Stimulated activated naive CD4-positive, alpha-beta T cell treated with Interleukin-2 at 50 U/mL for 16 hours (primary cell): ENCODE data around the gene NGF.
"Not testable (repeated sequence)": the region's sequence is repeated elsewhere in the genome, so short reads cannot be mapped to it uniquely, and the experiment has no call there.

ENCODE experiments used
- DNase-seq: peaks from one replicate; lab custom pipeline; 2025; lab: John Stamatoyannopoulos, UW

Gene NGF

DNA sequence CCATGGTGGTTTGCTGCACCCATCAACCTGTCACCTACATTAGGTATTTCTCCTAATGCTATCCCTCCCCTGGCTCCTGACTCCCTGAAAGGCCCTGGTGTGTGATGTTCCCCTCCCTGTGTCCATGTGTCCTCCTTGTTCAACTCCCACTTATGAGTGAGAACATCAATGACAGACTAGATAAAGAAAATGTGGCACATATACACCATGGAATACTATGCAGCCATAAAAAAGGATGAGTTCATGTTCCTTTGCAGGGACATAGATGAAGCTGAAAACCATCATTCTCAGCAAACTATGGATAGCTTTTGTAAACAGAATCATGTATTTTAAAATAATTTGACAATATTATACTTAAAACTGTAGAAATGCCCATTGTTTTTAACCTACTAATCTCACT lies 28.5 kb downstream of the NGF start:
- not testable (repeated sequence) for DNase-seq

GRCh38 chr1:115308969-115309368 lies 29.1 kb downstream of the NGF start:
- DNase-seq: no peak

DNA sequence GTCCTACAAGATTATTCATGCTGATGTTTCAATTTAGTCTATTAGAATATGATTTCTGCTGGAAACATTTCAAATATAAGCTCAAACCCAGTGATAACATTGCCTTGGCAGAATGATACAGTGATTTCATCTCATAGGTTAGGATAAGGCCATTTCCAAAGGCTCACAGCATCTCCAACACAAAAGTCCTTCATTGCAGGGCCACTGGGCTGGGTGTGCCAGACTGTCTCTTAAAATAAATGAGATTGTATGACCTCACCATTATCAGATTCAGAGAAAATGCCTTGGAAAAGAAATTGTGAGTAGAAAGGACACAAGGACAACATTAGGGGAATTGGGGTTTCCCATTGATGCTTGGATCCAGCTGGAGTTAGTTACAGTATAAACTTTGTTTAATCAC lies 30.4 kb downstream of the NGF start:
- no peak for DNase-seq

GRCh38 chr1:115306146-115306545 lies 31.9 kb downstream of the NGF start:
- DNase-seq: no peak

DNA sequence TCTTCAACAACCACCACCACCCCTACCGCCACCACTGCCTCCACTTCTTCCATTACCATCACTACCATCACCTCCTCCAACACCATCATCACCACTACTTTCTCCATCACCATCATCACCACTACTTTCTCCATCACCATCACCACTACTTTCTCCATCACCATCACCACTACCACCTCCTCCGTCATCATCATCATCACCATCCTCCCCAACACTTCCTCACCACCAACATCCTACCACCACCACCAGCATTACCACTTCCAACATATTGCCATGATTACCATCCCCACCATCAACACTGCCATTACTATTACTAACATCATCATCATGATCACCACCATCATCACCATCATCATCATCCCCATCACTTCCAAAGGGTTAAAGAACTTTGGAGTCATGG lies 34.7 kb downstream of the NGF start:
- no peak for DNase-seq

DNA sequence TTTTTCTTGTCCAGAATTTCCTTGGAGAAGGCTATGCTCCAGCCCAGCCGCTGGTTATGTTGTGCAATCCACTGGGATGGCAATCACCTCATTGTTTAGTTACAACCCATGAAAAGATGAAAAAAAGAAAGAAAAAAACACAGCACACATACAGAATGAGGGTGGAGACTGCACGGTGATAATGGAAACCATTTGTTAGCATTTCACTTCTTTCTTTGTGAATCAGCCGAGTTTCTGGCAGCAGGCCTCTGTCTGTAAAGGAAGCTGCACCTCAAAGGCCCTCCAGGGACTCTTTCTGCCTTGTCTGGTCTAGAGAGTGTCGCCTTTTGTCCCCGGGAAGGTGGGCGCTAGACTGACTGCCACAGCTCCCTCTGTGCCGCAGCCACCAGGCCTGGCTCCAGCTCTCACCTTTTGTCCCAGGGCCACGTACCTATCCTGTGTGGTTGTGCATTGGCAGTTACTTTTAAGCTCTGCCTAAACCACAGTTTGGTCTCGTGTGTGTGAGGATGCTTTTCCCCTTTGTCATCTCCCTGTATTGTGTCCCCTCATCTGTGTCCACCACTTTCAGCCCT lies 35.6 kb downstream of the NGF start:
- DNase-seq: no peak

GRCh38 chr1:115301438-115302020 lies 36.5 kb downstream of the NGF start:
- DNase-seq: no peak

DNA sequence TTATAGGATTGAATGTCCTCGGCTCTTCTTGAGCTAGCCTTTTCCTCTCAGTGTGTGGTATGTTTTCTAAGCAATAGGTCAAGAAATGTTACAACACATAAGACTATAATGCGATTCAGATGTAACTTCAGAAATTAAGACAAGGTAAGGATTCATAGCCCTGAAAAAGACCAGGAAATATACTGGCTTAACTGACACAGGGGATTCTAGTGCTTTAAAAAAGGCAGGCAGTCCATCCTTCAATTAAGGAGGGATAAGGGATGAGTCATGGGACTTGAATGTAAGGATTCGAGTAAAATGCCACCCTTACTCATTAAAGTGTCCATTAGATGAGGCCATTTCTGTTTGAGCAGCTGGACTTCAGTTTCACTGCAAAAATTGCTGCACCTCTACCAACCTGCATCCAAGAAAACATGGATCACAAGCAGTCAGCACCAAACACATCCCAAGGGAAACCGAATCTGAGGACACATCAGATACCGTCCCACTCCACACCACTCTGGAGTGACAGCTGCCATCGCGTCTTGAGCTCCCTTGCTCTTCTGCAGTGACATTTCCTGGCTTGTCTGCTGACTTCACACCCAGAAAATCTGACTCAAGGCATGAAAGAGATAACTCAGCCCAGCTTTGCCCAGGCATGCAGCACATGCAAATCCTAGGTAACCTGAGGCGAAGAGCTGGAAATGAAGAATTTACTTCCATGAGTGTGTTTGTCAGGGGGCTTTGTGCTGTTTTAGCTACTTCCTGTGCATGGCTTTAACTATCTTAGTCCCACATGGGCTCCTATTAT lies 37.8 kb downstream of the NGF start:
- DNase-seq: no peak

GRCh38 chr1:115299266-115299665 lies 38.8 kb downstream of the NGF start:
- DNase-seq: no peak

- DNase-seq: no peak
Measured at GRCh38 chr1:115296981-115297380, 41.1 kb downstream of the NGF start.

DNA sequence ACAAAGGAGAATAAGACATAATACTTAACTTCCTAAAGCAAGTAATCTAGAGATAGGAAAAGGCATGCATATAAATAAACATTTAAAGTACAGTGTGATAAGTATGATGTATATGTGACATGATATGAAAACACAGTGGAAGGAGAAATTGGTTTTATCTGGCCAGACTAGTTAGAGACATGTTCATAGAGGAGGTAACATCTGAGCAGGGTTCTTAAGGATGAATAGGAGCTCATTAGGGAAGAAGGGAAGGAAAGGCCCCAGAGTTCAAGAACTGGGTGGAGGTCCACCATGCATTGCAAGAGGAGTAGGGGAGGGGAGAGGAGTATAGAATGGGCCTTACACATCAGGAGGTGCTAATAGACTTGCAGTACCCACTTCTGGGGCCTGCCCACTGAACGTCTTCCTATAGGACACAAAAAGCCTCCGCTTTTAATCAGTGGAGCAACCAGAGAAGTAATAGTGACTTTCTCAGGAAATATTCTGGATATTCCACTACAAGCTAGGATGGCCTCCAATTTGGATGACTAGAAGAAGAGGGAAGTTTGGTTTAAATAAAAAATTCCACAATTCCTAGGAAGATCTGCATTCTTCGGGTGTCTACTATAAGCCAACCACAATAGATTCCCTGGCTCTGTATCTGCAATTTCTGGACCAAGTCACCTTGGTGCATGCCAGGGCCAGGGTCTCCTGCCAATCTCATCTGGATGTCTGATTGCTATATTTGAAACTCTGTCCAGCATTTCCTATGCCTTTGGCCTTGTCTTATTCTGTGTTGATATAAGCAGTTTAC lies 41.9 kb downstream of the NGF start:
- DNase-seq: no peak

DNA sequence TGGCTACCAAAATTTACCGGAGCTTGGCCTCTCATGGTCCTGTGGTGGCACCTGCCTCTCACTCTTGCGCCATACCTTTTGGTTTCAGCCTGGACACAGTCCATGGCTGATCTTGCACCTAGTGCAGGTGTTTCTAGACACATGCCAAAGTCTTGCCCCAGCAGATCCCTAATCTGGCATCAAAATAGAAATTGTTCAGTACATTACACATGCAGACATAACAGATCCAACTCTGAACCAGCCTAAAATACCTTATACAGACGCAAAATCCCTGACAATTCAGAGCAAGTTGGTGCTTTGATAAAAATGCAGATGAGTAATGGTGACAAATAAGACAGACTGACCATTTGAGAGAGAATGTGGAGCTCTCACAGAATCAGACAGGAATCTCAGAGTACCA lies 44.1 kb downstream of the NGF start:
- DNase-seq: no peak

DNA sequence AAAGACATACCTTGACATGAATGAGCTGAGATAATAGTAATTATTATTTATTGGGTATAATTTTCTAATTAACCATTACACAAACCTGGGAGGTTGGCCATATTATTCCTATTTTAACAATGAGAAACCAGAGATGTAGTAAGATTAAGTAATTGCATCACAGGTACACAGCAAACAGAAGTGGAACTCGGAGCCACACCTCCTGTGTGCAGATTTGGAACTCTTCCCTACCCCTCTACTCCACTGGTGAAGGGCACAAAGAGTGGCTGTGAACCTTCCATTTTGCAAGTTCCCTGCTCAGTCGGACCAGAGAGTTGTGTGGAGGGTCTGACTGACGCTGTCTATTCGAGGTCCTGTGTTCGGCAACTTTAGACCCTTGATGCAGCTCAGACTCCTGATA lies 45.0 kb downstream of the NGF start:
- DNase-seq: no peak

DNA sequence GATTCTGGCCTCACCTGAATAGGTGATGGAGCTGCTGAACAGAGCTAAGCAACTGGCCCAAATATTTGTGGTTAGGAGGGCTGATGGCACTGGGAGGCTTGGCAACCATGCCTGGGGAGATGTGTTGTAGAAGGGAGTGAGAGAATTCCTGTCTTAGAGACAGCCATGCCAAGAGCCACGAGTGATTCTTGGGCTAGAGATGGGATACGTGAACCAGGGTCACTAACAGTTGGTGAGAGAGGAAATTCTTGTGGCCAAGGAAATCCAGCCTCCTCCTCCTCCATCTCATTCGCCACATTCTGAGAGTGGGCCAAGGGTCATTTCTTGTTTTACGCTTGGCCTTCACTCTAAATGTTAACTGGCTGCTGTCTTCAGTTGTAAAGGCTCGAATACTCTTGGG lies 46.3 kb downstream of the NGF start:
- DNase-seq: no peak

DNA sequence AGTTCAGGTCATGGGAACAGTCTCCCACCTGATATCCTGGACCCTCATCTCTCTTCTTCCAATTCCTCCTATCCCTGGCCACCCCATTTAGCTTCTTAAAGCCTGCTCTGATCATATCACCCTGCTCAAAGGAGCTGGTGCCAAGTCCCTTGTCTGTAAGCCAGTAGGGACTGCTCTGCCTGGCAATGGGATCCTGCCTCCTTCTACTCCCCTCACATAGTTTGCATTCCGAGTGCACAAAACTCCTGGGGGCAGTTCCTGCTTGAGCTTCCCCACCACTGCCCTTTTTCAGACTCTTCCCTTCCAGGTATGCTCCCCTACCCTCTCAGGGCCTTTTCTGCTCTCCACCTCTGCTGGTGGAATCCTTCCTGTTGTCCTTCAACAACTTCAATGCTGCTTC lies 48.1 kb downstream of the NGF start:
- no peak for DNase-seq

DNA sequence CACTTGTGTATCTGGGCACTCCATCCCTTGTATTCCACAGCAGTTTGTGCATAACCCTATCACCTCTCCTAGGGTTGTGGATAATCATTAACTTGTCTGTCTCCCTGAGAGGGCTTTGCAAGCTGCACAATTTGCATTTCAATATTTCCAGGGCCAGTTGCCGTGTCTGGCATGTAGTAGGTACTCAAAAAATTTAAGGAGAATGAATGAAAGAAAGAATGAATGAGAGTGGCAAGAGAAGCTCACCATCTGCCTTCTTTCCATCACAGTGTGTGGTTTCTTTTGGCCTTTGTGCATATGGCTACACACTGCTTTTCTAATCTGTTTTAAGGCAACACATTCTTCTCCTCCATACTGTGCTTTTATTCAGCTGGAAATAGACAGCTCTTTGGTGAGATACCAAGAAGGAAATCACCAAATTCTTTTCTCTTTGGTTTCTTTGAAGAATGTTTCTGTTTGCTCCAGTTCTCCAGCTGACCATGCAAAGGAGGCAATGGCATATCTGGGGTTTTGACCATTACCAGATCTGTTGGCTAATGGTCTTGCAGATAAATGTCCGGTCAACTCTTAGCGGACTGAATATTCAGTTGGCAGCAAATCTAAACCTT lies 49.4 kb downstream of the NGF start:
- DNase-seq: no peak

DNA sequence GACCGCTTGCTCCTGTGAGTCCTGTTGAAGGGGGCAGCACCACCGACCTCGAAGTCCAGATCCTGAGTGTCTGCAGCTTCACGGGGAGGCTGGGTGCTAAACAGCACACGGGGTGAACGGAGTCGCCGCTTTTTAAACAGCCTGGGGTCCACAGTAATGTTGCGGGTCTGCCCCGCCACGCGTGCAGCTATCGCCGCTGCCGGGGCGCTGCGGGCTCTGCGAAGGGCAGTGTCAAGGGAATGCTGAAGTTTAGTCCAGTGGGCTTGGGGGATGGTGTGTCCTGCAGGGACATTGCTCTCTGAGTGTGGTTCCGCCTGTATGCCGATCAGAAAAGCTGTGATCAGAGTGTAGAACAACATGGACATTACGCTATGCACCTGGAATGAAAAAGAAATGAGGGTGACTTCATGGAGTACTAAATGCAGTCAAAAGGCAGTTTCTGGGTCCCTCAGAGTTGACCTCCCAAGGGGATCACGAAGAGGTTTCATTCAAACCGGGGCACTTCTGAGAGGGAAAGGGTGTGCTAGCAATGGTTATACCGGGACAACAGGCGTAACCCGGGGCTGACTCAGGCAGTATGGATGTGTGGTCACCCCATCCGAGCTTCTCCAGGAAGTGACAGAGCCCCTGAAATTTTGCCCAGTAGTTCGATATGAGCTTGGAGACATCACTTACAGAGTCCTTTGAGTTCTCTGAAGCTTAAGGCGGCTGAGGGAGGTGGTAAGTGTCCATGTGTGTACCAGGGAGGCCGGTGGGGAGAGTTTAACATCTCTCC lies 51.4 kb downstream of the NGF start:
- DNase-seq: no peak

GRCh38 chr1:115284209-115284608 lies 53.8 kb downstream of the NGF start:
- no peak for DNase-seq

- DNase-seq: no peak
Measured at GRCh38 chr1:115283681-115284146, 54.3 kb downstream of the NGF start.

DNA sequence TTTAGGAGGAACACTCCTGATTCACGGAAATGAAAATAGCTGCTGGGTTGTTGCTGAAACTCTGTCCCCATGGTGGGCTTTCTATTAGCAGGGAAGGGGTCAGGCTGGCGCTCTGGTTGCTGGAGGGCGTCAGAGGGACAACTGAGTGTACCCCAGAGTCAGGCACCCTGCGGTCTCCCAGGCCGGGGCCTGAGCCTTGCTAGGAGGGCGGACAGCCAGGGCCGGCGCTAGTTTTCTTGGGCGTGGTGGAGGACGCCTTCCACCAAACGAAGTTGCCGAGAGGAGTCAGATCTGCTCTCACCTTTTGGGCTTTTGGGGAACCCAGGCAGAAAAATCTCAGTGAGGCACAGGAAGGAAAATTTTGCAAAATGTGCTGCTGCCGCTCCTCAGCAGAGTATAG lies 54.8 kb downstream of the NGF start:
- no peak for DNase-seq

- DNase-seq: no peak
Measured at GRCh38 chr1:115282807-115283208, 55.2 kb downstream of the NGF start.

GRCh38 chr1:115281143-115281542 lies 56.9 kb downstream of the NGF start:
- no peak for DNase-seq
